Measurements from ENCODE around the gene LRRC27. TPM values are rescaled to one million over a fixed set of nuclear protein-coding genes. Genes with fewer than 3 reads are reported as not detected.

Gene LRRC27
- total RNA-seq, 2 experiments from 2014 or later: 13.0 to 17.3 TPM

DNA sequence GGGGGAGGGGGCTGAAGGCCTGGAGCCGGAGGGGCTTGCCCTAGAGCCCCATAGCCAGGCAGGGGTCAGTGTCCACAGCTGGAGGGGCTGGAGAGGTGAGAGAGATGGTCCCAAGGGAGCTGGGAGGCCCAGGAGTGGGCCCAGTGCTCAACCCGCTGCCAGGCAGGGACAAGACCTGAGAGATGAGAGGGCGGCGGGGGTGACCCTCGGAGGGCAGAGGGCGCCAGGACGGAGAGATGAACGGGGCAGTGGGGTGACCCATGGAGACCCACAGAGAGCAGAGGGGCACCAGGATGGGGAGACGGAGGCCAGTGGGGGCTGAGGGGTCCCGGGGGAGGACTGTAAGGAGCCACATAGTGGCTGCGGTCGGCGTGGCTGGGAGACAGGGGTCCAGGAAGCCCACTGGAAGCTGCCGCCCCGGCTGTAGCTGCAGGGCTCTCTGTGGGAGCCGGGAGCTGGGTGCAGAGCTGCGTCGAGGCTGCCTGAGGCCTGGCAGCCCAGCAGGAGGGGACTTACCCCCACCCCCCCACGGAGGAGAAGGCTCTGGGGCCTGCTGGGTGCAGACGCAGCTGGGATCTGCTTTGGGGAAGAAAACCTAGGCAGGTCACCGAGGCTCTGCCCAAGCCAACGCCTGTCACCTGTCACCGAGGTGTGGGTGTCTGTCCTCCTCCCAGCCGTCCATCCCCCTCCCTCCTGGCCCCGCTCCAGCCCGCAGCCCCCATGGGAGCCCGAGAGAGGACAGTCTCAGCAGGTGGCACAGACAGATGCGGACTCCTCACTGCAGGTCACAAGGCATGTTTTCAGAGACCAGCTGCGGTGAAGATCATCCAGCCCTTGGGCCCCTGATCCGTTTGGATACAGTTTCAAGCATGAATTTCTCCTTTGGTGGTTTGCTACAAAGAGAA is 90.1 kb downstream of the LRRC27 start:
- peak; percentile 92 for DNase-seq (ENCODE audit: low spot score)
- intact Hi-C loops (cut with micrococcal nuclease; ENCODE audit: unreplicated experiment): loop anchor here (1.0 to 10.0 kb wide), 3 partner anchors 24 to 257 kb away; partner anchors contain the start of gene PWWP2B
- peak overlapping the region; percentile 69 for H3K4me2 ChIP-seq (ENCODE audit: low read length)
- no peaks in the 10 kb centered on the region for H3K9me3 ChIP-seq (ENCODE audit: low read length)
- H2AFZ ChIP-seq (ENCODE audit: low read length): peak overlapping the region; percentile 43; the same call in 1 of the 2 replicates
- ChIA-PET CTCF (ENCODE audit: unreplicated experiment) (interaction anchor here (0.6 to 2.1 kb wide), 5 partner anchors 9 to 41 kb away, joined by 3 to 8 read pairs (median 7); no protein-coding TSS in a partner anchor), POLR2A (interaction anchor here (1.1 to 2.3 kb wide), 5 partner anchors 9 to 25 kb away, joined by 3 to 18 read pairs (median 5); no protein-coding TSS in a partner anchor)
- peak overlapping the region; percentile 91 for H3K27ac ChIP-seq (ENCODE audit: low read depth, low read length, poor library complexity, severe bottlenecking)
- H3K36me3 ChIP-seq (ENCODE audit: insufficient read depth, low read length): no peaks in the 10 kb centered on the region
- peak overlapping the region; percentile 49 for H3K4me3 ChIP-seq (ENCODE audit: low read depth, low read length, poor library complexity, severe bottlenecking)
- H4K20me1 ChIP-seq (ENCODE audit: insufficient read depth, low read length): no peaks in the 10 kb centered on the region
- H3K79me2 ChIP-seq (ENCODE audit: insufficient read depth, low read depth, low read length): no peaks in the 10 kb centered on the region
- TF ChIP-seq EZH2phosphoT487 (IDR thresholded peaks at IDR 0.05; ENCODE audit: borderline replicate concordance, low read depth, low read length): no peak
- TF ChIP-seq, protein P1, sequence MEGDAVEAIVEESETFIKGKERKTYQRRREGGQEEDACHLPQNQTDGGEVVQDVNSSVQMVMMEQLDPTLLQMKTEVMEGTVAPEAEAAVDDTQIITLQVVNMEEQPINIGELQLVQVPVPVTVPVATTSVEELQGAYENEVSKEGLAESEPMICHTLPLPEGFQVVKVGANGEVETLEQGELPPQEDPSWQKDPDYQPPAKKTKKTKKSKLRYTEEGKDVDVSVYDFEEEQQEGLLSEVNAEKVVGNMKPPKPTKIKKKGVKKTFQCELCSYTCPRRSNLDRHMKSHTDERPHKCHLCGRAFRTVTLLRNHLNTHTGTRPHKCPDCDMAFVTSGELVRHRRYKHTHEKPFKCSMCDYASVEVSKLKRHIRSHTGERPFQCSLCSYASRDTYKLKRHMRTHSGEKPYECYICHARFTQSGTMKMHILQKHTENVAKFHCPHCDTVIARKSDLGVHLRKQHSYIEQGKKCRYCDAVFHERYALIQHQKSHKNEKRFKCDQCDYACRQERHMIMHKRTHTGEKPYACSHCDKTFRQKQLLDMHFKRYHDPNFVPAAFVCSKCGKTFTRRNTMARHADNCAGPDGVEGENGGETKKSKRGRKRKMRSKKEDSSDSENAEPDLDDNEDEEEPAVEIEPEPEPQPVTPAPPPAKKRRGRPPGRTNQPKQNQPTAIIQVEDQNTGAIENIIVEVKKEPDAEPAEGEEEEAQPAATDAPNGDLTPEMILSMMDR (conservative IDR thresholded peaks at IDR 0.05; ENCODE audit: low read length): no peak
- BruUV-seq (replicated peaks): no TSS peak
- H3K4me1 ChIP-seq (ENCODE audit: insufficient read depth, low read length, poor library complexity, severe bottlenecking): peaks cover 63% of the 10 kb centered on the region
- H3K9me2 ChIP-seq (ENCODE audit: insufficient read depth, low read length): no peaks in the 10 kb centered on the region

DNA sequence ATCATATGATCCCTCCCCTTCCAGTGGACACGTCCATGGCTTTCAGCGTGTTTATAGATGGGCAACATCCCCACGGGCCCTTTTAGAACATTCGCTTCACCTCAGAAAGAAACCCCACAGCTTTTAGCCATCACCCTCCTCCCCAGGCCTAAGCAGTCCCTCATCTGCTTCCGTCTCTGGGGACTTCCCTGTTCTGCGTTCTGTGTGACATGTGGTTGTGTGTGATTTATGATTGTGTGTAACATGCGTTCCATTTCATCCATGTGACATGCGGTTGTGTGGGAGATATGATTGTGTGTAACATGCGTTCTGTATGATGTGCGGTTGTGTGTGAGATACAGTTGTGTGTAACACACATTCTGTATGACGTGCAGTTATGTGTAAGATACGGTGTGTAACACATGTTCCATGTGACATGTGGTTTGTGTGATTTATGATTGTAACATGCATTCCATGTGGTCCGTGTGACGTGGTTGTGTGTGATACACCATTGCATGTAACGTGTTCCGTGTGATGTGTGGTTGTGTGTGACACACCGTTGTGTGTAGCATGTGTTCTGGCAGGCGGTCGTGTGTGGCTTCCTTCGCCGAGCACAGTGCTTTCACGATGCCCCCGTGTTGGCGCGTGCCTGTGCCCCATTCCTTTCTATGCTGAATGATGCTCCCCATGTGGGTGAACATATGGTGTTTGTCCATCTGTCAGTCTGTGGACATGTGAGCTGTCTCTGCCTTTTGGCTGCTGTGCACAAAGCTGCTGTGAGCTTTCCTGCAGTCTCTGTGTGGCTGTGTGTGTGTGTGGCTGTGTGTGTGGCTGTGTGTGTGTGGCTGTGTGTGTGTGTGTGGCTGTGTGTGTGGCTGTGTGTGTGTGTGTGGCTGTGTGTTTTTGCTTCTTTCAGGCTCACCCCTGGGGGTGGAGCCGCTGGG is 91.2 kb downstream of the LRRC27 start:
- Histone ChIP-seq H3K9me3 (ENCODE audit: low read length) (no peaks in the 10 kb centered on the region), H3K4me1 (ENCODE audit: insufficient read depth, low read length, poor library complexity, severe bottlenecking) (peaks cover 60% of the 10 kb centered on the region), H3K79me2 (ENCODE audit: insufficient read depth, low read depth, low read length) (no peaks in the 10 kb centered on the region), H2AFZ (ENCODE audit: low read length) (peak overlapping the region; percentile 43; the same call in 1 of the 2 replicates), H3K4me2 (ENCODE audit: low read length) (peak overlapping the region; percentile 69), H4K20me1 (ENCODE audit: insufficient read depth, low read length) (no peaks in the 10 kb centered on the region), H3K4me3 (ENCODE audit: low read depth, low read length, poor library complexity, severe bottlenecking) (peak overlapping the region; percentile 49), H3K9me2 (ENCODE audit: insufficient read depth, low read length) (no peaks in the 10 kb centered on the region), H3K36me3 (ENCODE audit: insufficient read depth, low read length) (no peaks in the 10 kb centered on the region), H3K27ac (ENCODE audit: low read depth, low read length, poor library complexity, severe bottlenecking) (peak overlapping the region; percentile 91)
- ChIA-PET CTCF (ENCODE audit: unreplicated experiment) (interaction anchor here (0.5 to 2.1 kb wide), 5 partner anchors 9 to 566 kb away, joined by 3 to 8 read pairs (median 4); no protein-coding TSS in a partner anchor), POLR2A (interaction anchor here (1.4 to 2.3 kb wide), 5 partner anchors 8 to 24 kb away, joined by 3 to 18 read pairs (median 5); no protein-coding TSS in a partner anchor)
- TF ChIP-seq, protein P1 (conservative IDR thresholded peaks at IDR 0.05; ENCODE audit: low read length): no peak
- no peak for TF ChIP-seq EZH2phosphoT487 (IDR thresholded peaks at IDR 0.05; ENCODE audit: borderline replicate concordance, low read depth, low read length)
- TSS peak; percentile 81 for BruUV-seq (replicated peaks)
- DNase-seq (ENCODE audit: low spot score): peak; percentile 78
- intact Hi-C loops (cut with micrococcal nuclease; ENCODE audit: unreplicated experiment): loop anchor here (1.0 to 10.0 kb wide), 3 partner anchors 23 to 258 kb away; partner anchors contain the start of gene PWWP2B
